Fibroblast of pulmonary artery (primary cell): Measurements from ENCODE around the gene RPRD1A.
"Not testable (repeated sequence)": the region's sequence is repeated elsewhere in the genome, so short reads cannot be mapped to it uniquely, and the experiment has no call there.

Source experiments
- DNase-seq: peaks from one replicate; pipeline ENCODE4 v3.0.0-alpha.2; 2010; ENCODE audit warnings: low read depth
- H3K4me3 ChIP-seq: replicated peaks from 2 replicates; pipeline ENCODE4 v1.5.1; 2011; ENCODE audit warnings: low read depth, mild to moderate bottlenecking, control low read depth, low read length, moderate library complexity
- CTCF ChIP-seq: IDR thresholded peaks from 2 replicates; pipeline ENCODE4 v1.5.1; 2011; ENCODE audit warnings: mild to moderate bottlenecking, control low read depth, low read length, inconsistent platforms; ENCODE audit errors: missing control alignments

RPRD1A gene

GRCh38 chr18:36031903-36032302 lies 35.5 kb downstream of the RPRD1A start:
- DNase-seq = no peak
- no peak for TF ChIP-seq CTCF
- no peak overlapping the region for H3K4me3 ChIP-seq

- no peak overlapping the region for H3K4me3 ChIP-seq
- no peak for DNase-seq
- no peak for TF ChIP-seq CTCF
Observed at GRCh38 chr18:36031407-36031806, 36.0 kb downstream of the RPRD1A start.

GRCh38 chr18:36028859-36029258 lies 38.5 kb downstream of the RPRD1A start:
- DNase-seq = no peak
- no peak for TF ChIP-seq CTCF
- no peak overlapping the region for H3K4me3 ChIP-seq

- peak; percentile 64 for DNase-seq
- H3K4me3 ChIP-seq = no peak overlapping the region
- TF ChIP-seq CTCF = no peak
Observed at GRCh38 chr18:36025025-36025424, 42.3 kb downstream of the RPRD1A start.

GRCh38 chr18:36024241-36024640 lies 43.1 kb downstream of the RPRD1A start:
- not testable (repeated sequence) for H3K4me3 ChIP-seq, DNase-seq

- DNase-seq = no peak
- H3K4me3 ChIP-seq = no peak overlapping the region
- no peak for TF ChIP-seq CTCF
Observed at GRCh38 chr18:36023336-36023735, 44.0 kb downstream of the RPRD1A start.

- TF ChIP-seq CTCF = no peak
- no peak overlapping the region for H3K4me3 ChIP-seq
- no peak for DNase-seq
Observed at GRCh38 chr18:36020174-36020711, 47.1 kb downstream of the RPRD1A start.

GRCh38 chr18:36017232-36017631 lies 50.1 kb downstream of the RPRD1A start:
- H3K4me3 ChIP-seq = no peak overlapping the region
- DNase-seq = no peak
- no peak for TF ChIP-seq CTCF
